Raji (cell line): ENCODE data around the gene NTRK3.

Source experiments
- POLR2A ChIP-seq: IDR thresholded peaks from 2 replicates; pipeline ENCODE4 v1.6.1; 2011; ENCODE audit warnings: low read depth, low read length, control low read depth; ENCODE audit not compliant: insufficient read depth

NTRK3 gene

GRCh38 chr15:88269356-88270062 is 13.0 kb upstream of the NTRK3 start:
- TF ChIP-seq POLR2A: no peak

GRCh38 chr15:88267720-88268119 is 11.2 kb upstream of the NTRK3 start:
- no peak for TF ChIP-seq POLR2A

GRCh38 chr15:88266170-88266569 is 9.6 kb upstream of the NTRK3 start:
- no peak for TF ChIP-seq POLR2A

GRCh38 chr15:88264622-88265021 is 8.1 kb upstream of the NTRK3 start:
- TF ChIP-seq POLR2A: no peak

- TF ChIP-seq POLR2A: no peak
Observed at GRCh38 chr15:88262064-88262463, 5.5 kb upstream of the NTRK3 start.

GRCh38 chr15:88258093-88258641 is 1.6 kb upstream of the NTRK3 start:
- TF ChIP-seq POLR2A: no peak

GRCh38 chr15:88257311-88258092 is 963 bp upstream of the NTRK3 start:
- TF ChIP-seq POLR2A: no peak

GRCh38 chr15:88255484-88256278 is 858 bp downstream of the NTRK3 start:
- no peak for TF ChIP-seq POLR2A

GRCh38 chr15:88255087-88255483 is 1.5 kb downstream of the NTRK3 start:
- no peak for TF ChIP-seq POLR2A

GRCh38 chr15:88252441-88252840 is 4.1 kb downstream of the NTRK3 start:
- TF ChIP-seq POLR2A: no peak

GRCh38 chr15:88250826-88251225 is 5.7 kb downstream of the NTRK3 start:
- TF ChIP-seq POLR2A: no peak

- no peak for TF ChIP-seq POLR2A
Observed at GRCh38 chr15:88249220-88249619, 7.3 kb downstream of the NTRK3 start.

- no peak for TF ChIP-seq POLR2A
Observed at GRCh38 chr15:88247914-88248313, 8.6 kb downstream of the NTRK3 start.

- TF ChIP-seq POLR2A: no peak
Observed at GRCh38 chr15:88246666-88247446, 9.7 kb downstream of the NTRK3 start.

GRCh38 chr15:88246081-88246480 is 10.5 kb downstream of the NTRK3 start:
- TF ChIP-seq POLR2A: no peak
